Smooth muscle cell (in vitro differentiated cells): ENCODE data around the gene CD247. TPM values are rescaled to one million over a fixed set of nuclear protein-coding genes. Genes with fewer than 3 reads are reported as not detected.

Source experiments
- DNase-seq: peaks from one replicate; lab custom pipeline; 2025; ENCODE audit not compliant: unreplicated experiment; lab: John Stamatoyannopoulos, UW
- H2AFZ ChIP-seq: fragments of 200-600 bp; sonication (generic); 2 replicates; pipeline ENCODE4 v1.6.0; 2016; ENCODE audit warnings: antibody characterized with exemption, low read depth, mild to moderate bottlenecking
- H3F3A ChIP-seq: fragments of 200-600 bp; sonication (generic); 2 replicates; pipeline ENCODE4 v1.6.0; 2017; ENCODE audit warnings: antibody characterized with exemption, low read depth
- H3K27ac ChIP-seq: fragments of 200-600 bp; sonication (generic); 2 replicates; pipeline ENCODE4 v1.5.1; 2016; ENCODE audit warnings: low read depth, mild to moderate bottlenecking
- H3K27me3 ChIP-seq: fragments of 200-600 bp; sonication (generic); 2 replicates; pipeline ENCODE4 v1.6.1; 2016; ENCODE audit warnings: low read depth, mild to moderate bottlenecking
- H3K36me3 ChIP-seq: fragments of 200-600 bp; sonication (generic); 2 replicates; pipeline ENCODE4 v1.5.1; 2016; ENCODE audit warnings: low read depth
- H3K4me1 ChIP-seq: fragments of 200-600 bp; sonication (generic); 2 replicates; pipeline ENCODE4 v1.5.1; 2016; ENCODE audit warnings: low read depth
- H3K4me2 ChIP-seq: fragments of 200-600 bp; sonication (generic); 2 replicates; pipeline ENCODE4 v1.6.0; 2016; ENCODE audit warnings: mild to moderate bottlenecking
- H3K4me3 ChIP-seq: fragments of 200-600 bp; sonication (generic); 2 replicates; pipeline ENCODE4 v1.5.1; 2016; ENCODE audit warnings: mild to moderate bottlenecking
- H3K79me2 ChIP-seq: fragments of 200-600 bp; sonication (generic); 2 replicates; pipeline ENCODE4 v1.6.0; 2016; ENCODE audit warnings: low read depth, mild to moderate bottlenecking
- H3K9ac ChIP-seq: fragments of 200-600 bp; sonication (generic); 2 replicates; pipeline ENCODE4 v1.6.0; 2016; ENCODE audit warnings: low read depth
- H3K9me3 ChIP-seq: fragments of 200-600 bp; sonication (generic); replicated peaks from 2 replicates; pipeline ENCODE4 v1.5.1; 2016; ENCODE audit warnings: low read depth
- H4K20me1 ChIP-seq: fragments of 200-600 bp; sonication (generic); 2 replicates; pipeline ENCODE4 v1.6.0; 2016; ENCODE audit warnings: low read depth
- WGBS: methylation state at CpG from one replicate; pipeline ENCODE4 v1.1.7; 2016; ENCODE audit warnings: low lambda C conversion rate; 5-methylcytosine and 5-hydroxymethylcytosine counted together
- polyA plus RNA-seq: library from polyadenylated mRNA; unstranded; fragments of >200 nt; fragmentation: Nextera tagmentation; extraction: Ambion mirVana; gene quantifications from 2 replicates; pipeline ENCODE4 v1.2.1, GENCODE V29; 2016
- total RNA-seq: library from RNA; depleted of rRNA; stranded (reverse); fragments of >200 nt; gene quantifications from 2 replicates; pipeline ENCODE4 v1.2.3, GENCODE V29; 2014
- TF ChIP-seq, protein P1 (sequence below): fragments of 200-600 bp; sonication (generic); IDR thresholded peaks from 2 replicates; pipeline ENCODE4 v1.5.1; 2017; ENCODE audit warnings: borderline replicate concordance, mild to moderate bottlenecking, antibody characterized with exemption; ENCODE audit not compliant: insufficient read depth, poor library complexity, severe bottlenecking

CD247 gene
- total and polyA plus RNA-seq, 2 experiments from 2014 or later: 0.13 TPM; not detected in 1

DNA sequence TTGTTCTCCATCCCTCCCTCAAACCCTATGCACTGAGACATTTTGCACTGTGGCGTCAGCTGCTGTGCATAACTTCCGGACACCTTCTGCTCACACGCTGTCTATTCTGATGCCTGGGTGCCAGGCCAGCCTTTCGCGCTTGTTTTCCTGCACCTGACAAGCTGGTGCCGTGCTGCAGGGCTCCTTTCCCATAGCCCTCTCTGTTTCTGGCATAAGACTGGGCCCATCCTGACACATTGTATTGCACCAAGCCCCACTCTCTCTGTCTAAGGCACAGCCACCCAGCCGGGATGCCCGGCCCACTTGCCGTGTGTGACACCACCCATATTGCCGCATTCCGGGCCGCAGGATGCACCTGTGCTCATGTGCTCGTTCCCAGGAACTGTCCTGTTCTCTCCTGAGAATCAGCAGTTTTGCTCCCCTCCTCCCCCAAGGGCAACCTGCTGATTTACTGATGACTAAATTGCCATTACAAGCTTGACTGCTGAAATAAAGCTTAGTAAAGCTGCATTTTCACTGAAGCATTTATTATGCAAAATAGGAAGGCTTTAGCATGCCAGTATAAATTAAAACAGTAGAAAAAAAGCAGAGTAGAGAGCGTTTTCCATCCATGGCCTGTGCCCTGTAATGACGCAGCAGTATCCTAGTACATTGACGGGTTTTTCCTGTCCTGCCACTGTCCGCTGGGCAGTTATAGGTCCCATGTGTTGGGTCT lies 88.0 kb downstream of the CD247 start:
- H4K20me1 ChIP-seq: no peaks in the 10 kb centered on the region
- H3K9ac ChIP-seq: no peak overlapping the region
- no peaks in the 10 kb centered on the region for H3K27me3 ChIP-seq
- TF ChIP-seq, protein P1, sequence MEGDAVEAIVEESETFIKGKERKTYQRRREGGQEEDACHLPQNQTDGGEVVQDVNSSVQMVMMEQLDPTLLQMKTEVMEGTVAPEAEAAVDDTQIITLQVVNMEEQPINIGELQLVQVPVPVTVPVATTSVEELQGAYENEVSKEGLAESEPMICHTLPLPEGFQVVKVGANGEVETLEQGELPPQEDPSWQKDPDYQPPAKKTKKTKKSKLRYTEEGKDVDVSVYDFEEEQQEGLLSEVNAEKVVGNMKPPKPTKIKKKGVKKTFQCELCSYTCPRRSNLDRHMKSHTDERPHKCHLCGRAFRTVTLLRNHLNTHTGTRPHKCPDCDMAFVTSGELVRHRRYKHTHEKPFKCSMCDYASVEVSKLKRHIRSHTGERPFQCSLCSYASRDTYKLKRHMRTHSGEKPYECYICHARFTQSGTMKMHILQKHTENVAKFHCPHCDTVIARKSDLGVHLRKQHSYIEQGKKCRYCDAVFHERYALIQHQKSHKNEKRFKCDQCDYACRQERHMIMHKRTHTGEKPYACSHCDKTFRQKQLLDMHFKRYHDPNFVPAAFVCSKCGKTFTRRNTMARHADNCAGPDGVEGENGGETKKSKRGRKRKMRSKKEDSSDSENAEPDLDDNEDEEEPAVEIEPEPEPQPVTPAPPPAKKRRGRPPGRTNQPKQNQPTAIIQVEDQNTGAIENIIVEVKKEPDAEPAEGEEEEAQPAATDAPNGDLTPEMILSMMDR: no peak
- H3K4me2 ChIP-seq: no peak overlapping the region
- no peak overlapping the region for H3K4me3 ChIP-seq
- H3K4me1 ChIP-seq: no peaks in the 10 kb centered on the region
- WGBS: 70% methylated on average over 17 of the region's 17 CpGs
- no peak overlapping the region for H3K27ac ChIP-seq
- no peaks in the 10 kb centered on the region for H3K36me3 ChIP-seq
- no peak overlapping the region for H2AFZ ChIP-seq
- no peaks in the 10 kb centered on the region for H3K9me3 ChIP-seq
- no peaks in the 10 kb centered on the region for H3K79me2 ChIP-seq
- DNase-seq: no peak
- no peaks in the 10 kb centered on the region for H3F3A ChIP-seq

DNA sequence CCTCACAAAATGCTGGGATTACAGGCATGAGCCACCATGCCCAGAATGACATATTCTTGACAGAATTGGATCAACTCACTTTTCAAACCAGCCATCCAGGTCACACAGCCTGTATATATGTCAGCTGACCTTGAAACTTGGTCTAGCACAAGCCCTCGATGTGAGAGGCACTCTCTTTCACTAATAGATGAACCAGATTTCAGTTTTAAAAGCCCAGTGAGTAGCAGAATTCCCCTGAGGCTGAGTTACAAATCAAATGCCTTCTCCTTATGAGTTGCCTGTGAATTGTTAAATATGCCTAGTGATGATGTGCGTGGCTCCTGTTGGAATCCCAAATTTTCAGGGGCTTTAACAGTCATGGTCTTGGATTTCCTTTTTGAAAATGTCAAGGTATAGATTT lies 88.7 kb downstream of the CD247 start:
- Histone ChIP-seq H4K20me1 (no peaks in the 10 kb centered on the region), H3K9me3 (no peaks in the 10 kb centered on the region), H3F3A (no peaks in the 10 kb centered on the region), H3K79me2 (no peaks in the 10 kb centered on the region), H3K27ac (no peak overlapping the region), H3K27me3 (no peaks in the 10 kb centered on the region), H3K36me3 (no peaks in the 10 kb centered on the region), H3K9ac (no peak overlapping the region), H3K4me1 (no peaks in the 10 kb centered on the region), H2AFZ (no peak overlapping the region), H3K4me2 (no peak overlapping the region), H3K4me3 (no peak overlapping the region)
- no peak for DNase-seq
- TF ChIP-seq, protein P1: no peak
- 83% methylated on average over 2 of the region's 2 CpGs for WGBS

DNA sequence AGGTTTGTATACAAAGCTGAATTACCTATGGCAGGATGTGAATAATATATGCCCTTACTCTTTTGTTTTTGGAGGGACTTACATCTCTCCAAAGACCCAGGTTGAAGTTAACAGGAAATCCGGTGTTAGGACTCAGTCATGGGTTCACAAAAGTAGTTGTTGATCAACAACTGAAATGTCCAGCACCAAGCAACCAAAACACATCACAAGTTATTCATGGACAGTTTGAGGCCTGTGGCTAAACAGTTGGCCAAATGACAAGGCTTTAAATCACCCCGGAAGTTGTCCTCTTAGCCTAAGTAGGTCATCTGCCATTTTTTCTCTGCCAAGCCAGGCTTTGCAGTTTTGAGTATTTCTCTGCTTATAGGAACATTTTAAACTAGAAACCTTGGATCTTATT lies 89.9 kb downstream of the CD247 start:
- no peaks in the 10 kb centered on the region for H3K27me3 ChIP-seq
- no peak for DNase-seq
- no peaks in the 10 kb centered on the region for H3F3A ChIP-seq
- H3K4me1 ChIP-seq: no peaks in the 10 kb centered on the region
- H4K20me1 ChIP-seq: no peaks in the 10 kb centered on the region
- no peaks in the 10 kb centered on the region for H3K79me2 ChIP-seq
- no peak overlapping the region for H2AFZ ChIP-seq
- H3K9me3 ChIP-seq: no peaks in the 10 kb centered on the region
- 98% methylated on average over 2 of the region's 2 CpGs for WGBS
- H3K4me2 ChIP-seq: no peak overlapping the region
- no peak overlapping the region for H3K9ac ChIP-seq
- TF ChIP-seq, protein P1: no peak
- no peak overlapping the region for H3K27ac ChIP-seq
- no peak overlapping the region for H3K4me3 ChIP-seq
- H3K36me3 ChIP-seq: no peaks in the 10 kb centered on the region

DNA sequence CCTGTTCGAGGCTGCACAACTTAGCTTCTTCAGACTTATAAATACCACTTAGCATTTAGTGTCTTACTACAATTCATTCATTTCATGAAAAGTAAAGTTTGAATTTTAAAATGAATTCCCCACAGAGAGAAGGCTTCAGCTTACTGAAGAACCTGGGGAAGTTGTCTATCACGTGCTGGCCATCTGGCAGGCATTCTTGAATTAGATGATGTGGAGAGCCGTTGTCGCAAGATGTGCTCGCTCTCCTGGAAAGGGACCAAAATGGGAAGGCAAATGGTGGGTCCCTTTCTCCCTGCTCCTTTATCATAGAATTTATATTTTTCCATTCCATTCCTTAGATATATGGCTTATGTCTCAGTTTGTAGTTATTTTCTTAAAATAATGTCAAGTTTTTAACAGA lies 90.5 kb downstream of the CD247 start:
- no peaks in the 10 kb centered on the region for H3F3A ChIP-seq
- no peaks in the 10 kb centered on the region for H3K4me1 ChIP-seq
- no peaks in the 10 kb centered on the region for H3K36me3 ChIP-seq
- H3K9ac ChIP-seq: no peak overlapping the region
- TF ChIP-seq, protein P1: no peak
- no peak for DNase-seq
- H2AFZ ChIP-seq: no peak overlapping the region
- H3K4me3 ChIP-seq: no peak overlapping the region
- H3K79me2 ChIP-seq: no peaks in the 10 kb centered on the region
- H3K4me2 ChIP-seq: no peak overlapping the region
- H3K27ac ChIP-seq: no peak overlapping the region
- H4K20me1 ChIP-seq: no peaks in the 10 kb centered on the region
- 97% methylated on average over 5 of the region's 5 CpGs for WGBS
- H3K27me3 ChIP-seq: no peaks in the 10 kb centered on the region
- no peaks in the 10 kb centered on the region for H3K9me3 ChIP-seq
